ENCODE data around the gene LAMA2. TPM values are rescaled to one million over a fixed set of nuclear protein-coding genes. Genes with fewer than 3 reads are reported as not detected.

LAMA2 gene
- total and polyA plus RNA-seq, 2 donors (not counting 1 experiment from before 2014, with no cell fraction given) = 19.5 to 67.5 TPM

- no peak for DNase-seq (ENCODE audit: low read depth in 2 of 2)
These were observed 563.6 kb downstream of the LAMA2 start for GRCh38 chr6:129446272-129447197.

GRCh38 chr6:129447198-129447565 lies 564.2 kb downstream of the LAMA2 start:
- Histone ChIP-seq H3K27ac (ENCODE audit: insufficient read depth, low read length) (no peak overlapping the region), H2AFZ (ENCODE audit: low read length) (no peak overlapping the region)
- TF ChIP-seq EZH2 (IDR thresholded peaks at IDR 0.05; ENCODE audit: low read length, missing control alignments) = no peak
- no peak for TF ChIP-seq CTCF (conservative IDR thresholded peaks at IDR 0.05 in 1 of 2, IDR thresholded peaks at IDR 0.05 in 1 of 2; ENCODE audit: low read depth in 1 of 2, low read length in 2 of 2)

More at GRCh38 chr6:129446272-129447197, 563.6 kb downstream of the LAMA2 start:
- Histone ChIP-seq H3K27ac (ENCODE audit: insufficient read depth, low read length) (no peak overlapping the region), H3K4me1 (ENCODE audit: control insufficient read depth, extremely low read depth, insufficient read depth, low read length) (no peaks in the 10 kb centered on the region), H3K79me2 (ENCODE audit: control insufficient read depth, insufficient read depth, low read length) (no peaks in the 10 kb centered on the region), H3K36me3 (ENCODE audit: control insufficient read depth, insufficient read depth, low read length) (no peaks in the 10 kb centered on the region), H3K4me3 (replicated peaks in 1 of 4; ENCODE audit: control extremely low read depth in 1 of 4, insufficient read depth in 1 of 4, low read depth in 3 of 4, low read length in 4 of 4) (no peak overlapping the region), H3K4me2 (ENCODE audit: extremely low read depth, insufficient read depth, low read length) (no peak overlapping the region), H2AFZ (ENCODE audit: low read length) (no peak overlapping the region), H4K20me1 (ENCODE audit: control insufficient read depth, extremely low read depth, insufficient read depth, low read length) (no peaks in the 10 kb centered on the region), H3K27me3 (ENCODE audit: control insufficient read depth, insufficient read depth, low read length) (no peaks in the 10 kb centered on the region), H3K9me3 (ENCODE audit: control insufficient read depth, insufficient read depth, low read depth, low read length) (no peaks in the 10 kb centered on the region), H3K9ac (ENCODE audit: insufficient read depth, low read length) (no peak overlapping the region)
- TF ChIP-seq EZH2 (IDR thresholded peaks at IDR 0.05; ENCODE audit: low read length, missing control alignments) (no peak), CTCF (conservative IDR thresholded peaks at IDR 0.05 in 1 of 2, IDR thresholded peaks at IDR 0.05 in 1 of 2; ENCODE audit: low read depth in 1 of 2, low read length in 2 of 2) (no peak)

GRCh38 chr6:129448965-129449364 lies 566.0 kb downstream of the LAMA2 start:
- no peak overlapping the region for H3K4me3 ChIP-seq (replicated peaks in 1 of 4; ENCODE audit: control extremely low read depth in 1 of 4, insufficient read depth in 1 of 4, low read depth in 3 of 4, low read length in 4 of 4)
- no peak for DNase-seq (ENCODE audit: low read depth in 2 of 2)
- no peaks in the 10 kb centered on the region for H3K9me3 ChIP-seq (ENCODE audit: control insufficient read depth, insufficient read depth, low read depth, low read length)
- H3K27ac ChIP-seq (ENCODE audit: insufficient read depth, low read length) = no peak overlapping the region
- no peaks in the 10 kb centered on the region for H4K20me1 ChIP-seq (ENCODE audit: control insufficient read depth, extremely low read depth, insufficient read depth, low read length)
- H2AFZ ChIP-seq (ENCODE audit: low read length) = no peak overlapping the region
- no peaks in the 10 kb centered on the region for H3K4me1 ChIP-seq (ENCODE audit: control insufficient read depth, extremely low read depth, insufficient read depth, low read length)
- no peak for TF ChIP-seq CTCF (conservative IDR thresholded peaks at IDR 0.05 in 1 of 2, IDR thresholded peaks at IDR 0.05 in 1 of 2; ENCODE audit: low read depth in 1 of 2, low read length in 2 of 2)
- TF ChIP-seq EZH2 (IDR thresholded peaks at IDR 0.05; ENCODE audit: low read length, missing control alignments) = no peak
- H3K79me2 ChIP-seq (ENCODE audit: control insufficient read depth, insufficient read depth, low read length) = no peaks in the 10 kb centered on the region
- no peak overlapping the region for H3K4me2 ChIP-seq (ENCODE audit: extremely low read depth, insufficient read depth, low read length)
- H3K27me3 ChIP-seq (ENCODE audit: control insufficient read depth, insufficient read depth, low read length) = no peaks in the 10 kb centered on the region
- H3K9ac ChIP-seq (ENCODE audit: insufficient read depth, low read length) = no peak overlapping the region
- no peaks in the 10 kb centered on the region for H3K36me3 ChIP-seq (ENCODE audit: control insufficient read depth, insufficient read depth, low read length)

More at GRCh38 chr6:129447198-129447565, 564.2 kb downstream of the LAMA2 start:
- no peak for DNase-seq (ENCODE audit: low read depth in 2 of 2)
- H3K4me2 ChIP-seq (ENCODE audit: extremely low read depth, insufficient read depth, low read length) = no peak overlapping the region
- no peak overlapping the region for H3K9ac ChIP-seq (ENCODE audit: insufficient read depth, low read length)
- H3K9me3 ChIP-seq (ENCODE audit: control insufficient read depth, insufficient read depth, low read depth, low read length) = no peaks in the 10 kb centered on the region
- H3K79me2 ChIP-seq (ENCODE audit: control insufficient read depth, insufficient read depth, low read length) = no peaks in the 10 kb centered on the region
- H3K4me1 ChIP-seq (ENCODE audit: control insufficient read depth, extremely low read depth, insufficient read depth, low read length) = no peaks in the 10 kb centered on the region
- no peak overlapping the region for H3K4me3 ChIP-seq (replicated peaks in 1 of 4; ENCODE audit: control extremely low read depth in 1 of 4, insufficient read depth in 1 of 4, low read depth in 3 of 4, low read length in 4 of 4)
- H3K36me3 ChIP-seq (ENCODE audit: control insufficient read depth, insufficient read depth, low read length) = no peaks in the 10 kb centered on the region
- no peaks in the 10 kb centered on the region for H4K20me1 ChIP-seq (ENCODE audit: control insufficient read depth, extremely low read depth, insufficient read depth, low read length)
- no peaks in the 10 kb centered on the region for H3K27me3 ChIP-seq (ENCODE audit: control insufficient read depth, insufficient read depth, low read length)

Data from fibroblast of lung (primary cell).